Posterior vena cava (tissue), 2 donors: Measurements from ENCODE around the gene CDC14A. TPM values are rescaled to one million over a fixed set of nuclear protein-coding genes. Genes with fewer than 3 reads are reported as not detected.
A peak's percentile ranks its signal among the peaks of the same experiment; 100 is the strongest.

Experiments used
- DNase-seq: peaks from one replicate; pipeline ENCODE4 v3.0.0-alpha.2; 2020; ENCODE audit warnings: low spot score
- intact Hi-C, 2 donors: fragments of 100-400 bp; cut with DNase I; formaldehyde crosslinking; loops; one replicate each; pipeline versions ENCODE4 v1.14.1 to v1.14.2; 2022 to 2023
- total RNA-seq, 2 donors: library from RNA; stranded (reverse); fragmentation: NEBNext Ultra II Directional; extraction: Animal tissue kit (Norgen Biotek cat#: 25700); gene quantifications; one replicate each; pipeline ENCODE4 v1.2.1, GENCODE V29; 2021
- donor health status: DM: yes; HTN: yes; CAD: no.
- donor health status: DM: yes; HTN: yes; CAD: no.

Gene CDC14A
- total RNA-seq, 2 donors from 2014 or later, result 6.5 to 7.5 TPM

DNA sequence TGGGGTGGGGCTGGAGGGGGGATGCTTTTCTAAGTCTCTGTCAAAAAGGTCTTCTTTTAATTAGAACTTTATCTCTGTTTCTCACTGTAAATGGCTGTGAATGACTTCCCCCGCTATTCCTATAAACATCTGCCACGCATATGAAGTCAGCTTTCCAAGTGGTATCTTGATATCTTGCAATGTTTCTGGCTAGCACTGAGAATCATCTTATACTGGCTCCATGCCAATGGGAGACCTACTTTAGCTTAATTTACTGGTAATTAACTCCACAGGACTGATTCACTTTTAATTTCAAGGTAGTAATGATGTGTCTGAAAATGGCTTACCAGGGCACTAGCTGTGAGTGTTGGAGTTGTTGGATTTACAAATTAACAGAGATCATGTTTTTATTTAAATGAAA lies 190.0 kb downstream of the CDC14A start:
- DNase-seq, result no peak
- intact Hi-C loops, result no loop called here

DNA sequence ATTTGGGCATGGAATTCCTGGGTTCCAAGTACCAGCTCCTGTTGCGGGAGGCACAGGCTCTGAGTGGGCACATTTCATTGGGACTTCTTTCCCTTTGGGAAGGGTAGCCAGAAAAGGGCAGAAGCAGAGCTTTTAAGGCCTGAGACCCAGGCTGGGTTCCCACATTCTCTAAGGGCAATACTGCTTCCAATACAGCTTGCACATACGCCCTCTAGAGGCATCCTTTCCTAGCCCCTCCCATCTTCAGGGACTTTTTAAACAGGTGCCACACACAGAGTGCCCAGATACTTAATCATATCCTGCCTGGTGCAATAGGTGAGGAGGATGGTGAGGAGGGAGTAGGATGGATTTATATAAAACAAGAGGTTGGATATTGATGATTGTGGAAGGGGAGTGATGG lies 191.3 kb downstream of the CDC14A start:
- intact Hi-C loops, result no loop called here
- DNase-seq, result peak; percentile 31

DNA sequence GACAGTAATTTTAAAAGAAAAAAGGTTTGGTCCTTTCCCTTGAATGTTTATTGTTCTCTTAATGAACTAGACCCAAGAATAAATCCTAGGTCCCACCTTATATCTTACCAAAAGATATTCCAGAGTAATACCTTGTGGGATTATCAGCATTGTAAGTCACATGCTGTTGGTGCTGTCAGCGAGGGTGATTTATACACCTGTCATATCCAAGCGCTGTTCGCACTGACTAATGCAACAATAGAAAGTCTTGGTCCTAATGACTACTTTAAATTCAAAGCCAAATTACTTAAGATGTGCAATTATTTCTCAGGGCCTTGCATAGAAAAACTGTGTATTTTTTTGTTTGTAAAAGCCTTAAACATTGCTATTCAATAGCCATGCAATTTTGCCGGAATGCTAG lies 192.5 kb downstream of the CDC14A start:
- no peak for DNase-seq
- intact Hi-C loops, result no loop called here

DNA sequence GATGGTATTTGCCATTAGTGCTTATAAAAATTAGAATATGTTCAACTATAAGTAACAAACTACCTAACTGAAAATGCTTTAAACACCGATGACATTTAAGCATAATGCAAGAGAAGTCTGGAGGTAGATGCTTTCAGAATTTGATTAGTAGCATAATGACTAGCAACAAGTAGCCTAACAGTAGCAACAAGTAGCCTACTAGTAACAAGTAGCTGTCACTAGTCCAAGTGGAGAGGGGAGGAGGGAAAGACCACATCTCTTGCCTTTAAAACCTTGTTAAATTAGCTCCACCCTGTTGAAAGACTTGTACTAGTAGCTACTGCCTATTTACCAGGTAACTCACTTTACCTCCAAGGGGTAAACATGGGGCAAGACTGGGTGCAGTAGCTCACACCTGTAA lies 193.5 kb downstream of the CDC14A start:
- intact Hi-C loops, result no loop called here
- DNase-seq, result no peak

DNA sequence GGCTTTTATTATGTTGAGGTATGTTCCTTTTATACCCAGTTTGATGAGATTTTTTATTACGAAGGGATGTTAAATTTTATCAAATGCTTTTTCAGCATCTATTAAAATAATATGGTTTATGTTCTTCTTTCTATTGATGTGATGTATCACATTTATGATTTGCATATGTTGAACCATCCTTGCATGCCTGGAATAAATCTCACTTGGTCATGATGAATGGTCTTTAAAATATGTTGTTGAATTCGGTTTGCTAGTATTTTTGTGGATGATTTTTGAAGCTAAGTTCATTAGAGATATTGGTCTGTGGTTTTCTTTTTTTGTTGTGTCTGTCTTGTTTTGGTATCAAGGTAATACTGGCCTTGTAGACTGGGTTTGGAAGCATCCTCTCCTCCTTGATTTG lies 199.7 kb downstream of the CDC14A start:
- intact Hi-C loops, result no loop called here

DNA sequence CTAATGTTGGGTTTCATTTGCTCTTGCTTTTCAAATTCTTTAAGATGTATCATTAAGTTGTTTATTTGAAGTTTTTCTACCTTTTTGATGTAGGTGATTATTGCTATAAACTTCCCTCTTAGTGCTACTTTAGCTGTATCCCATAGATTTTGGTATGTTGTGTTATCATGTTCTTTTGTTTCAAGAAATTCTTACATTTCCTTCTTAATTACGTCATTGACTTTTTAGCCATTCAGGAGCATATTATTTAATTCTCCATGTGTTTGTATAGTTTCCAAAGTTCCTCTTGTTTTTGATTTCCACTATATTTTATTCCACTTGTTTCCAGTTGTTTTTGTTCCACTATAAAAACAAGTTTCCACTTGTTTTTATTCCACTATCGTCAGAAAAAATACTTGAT lies 200.6 kb downstream of the CDC14A start:
- intact Hi-C loops, result no loop called here
- DNase-seq, result no peak

More for the DNA sequence above, 199.7 kb downstream of the CDC14A start:
- DNase-seq, result no peak

DNA sequence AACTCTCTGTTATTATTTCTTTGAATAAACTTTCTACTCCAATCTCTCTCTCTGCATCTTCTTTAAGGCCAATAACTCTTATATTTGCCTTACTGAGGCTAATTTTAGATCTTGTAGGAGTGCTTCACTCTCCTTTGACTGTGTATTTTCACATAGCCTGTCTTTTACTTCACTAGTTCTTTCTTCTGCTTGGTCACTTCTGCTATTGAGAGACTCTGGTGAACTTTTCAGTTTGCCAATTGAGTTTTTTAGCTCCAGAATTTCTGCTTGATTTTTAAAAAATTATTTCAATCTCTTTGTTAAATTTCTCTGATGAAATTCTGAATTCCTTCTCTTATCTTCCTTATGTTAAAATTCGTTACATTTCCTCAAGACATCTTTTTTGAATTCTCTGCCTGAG lies 203.9 kb downstream of the CDC14A start:
- intact Hi-C loops, result no loop called here
- no peak for DNase-seq

DNA sequence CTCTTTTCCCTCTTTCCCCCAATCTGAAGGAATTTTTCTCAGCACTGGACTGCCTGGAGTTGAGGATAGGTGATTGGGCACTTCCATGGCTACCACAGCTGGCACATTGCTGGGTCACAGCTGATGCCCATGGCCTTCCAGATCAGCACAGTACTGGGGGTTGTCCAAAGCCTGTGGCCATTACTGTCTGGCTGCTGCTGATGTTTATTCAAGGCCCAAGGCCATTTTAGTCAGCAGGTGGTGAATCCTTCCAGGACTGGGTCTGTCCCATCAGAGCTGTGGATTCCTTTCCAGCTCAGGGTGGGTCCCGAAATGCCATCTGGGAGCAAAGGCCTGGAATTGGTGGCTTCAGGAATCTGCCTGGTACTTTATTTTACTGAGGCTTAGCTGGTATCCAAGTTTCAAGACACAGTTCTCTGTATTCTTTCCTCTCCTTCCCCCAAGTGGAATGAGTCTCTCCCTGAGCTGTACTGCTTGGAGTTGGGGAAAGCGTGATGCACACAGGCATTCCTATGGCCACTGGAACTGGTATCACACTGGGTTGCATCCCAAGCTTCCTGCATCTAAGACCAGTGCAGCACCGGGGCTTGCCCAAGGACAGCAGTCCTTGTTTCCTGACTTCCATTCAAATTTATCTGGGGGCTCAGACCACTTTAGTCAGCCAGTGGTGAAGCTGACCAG lies 204.8 kb downstream of the CDC14A start:
- peak; percentile 24 for DNase-seq
- intact Hi-C loops, result no loop called here

DNA sequence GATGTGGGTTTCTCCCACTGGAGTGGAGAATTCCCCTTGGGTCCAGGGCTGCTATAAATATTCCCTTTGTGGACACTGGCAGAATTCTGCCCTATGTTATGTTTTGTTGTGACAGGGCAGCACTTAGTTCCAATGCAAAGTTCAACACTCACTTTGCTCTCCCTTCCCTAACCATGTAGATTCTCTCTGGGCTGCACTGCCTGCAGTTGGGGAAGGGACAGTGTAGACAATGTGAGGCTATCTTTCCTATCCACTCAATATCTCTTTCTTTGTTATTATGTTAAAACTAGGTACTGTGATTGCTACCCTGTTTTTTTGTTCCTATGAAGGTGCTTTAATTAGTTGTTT lies 205.3 kb downstream of the CDC14A start:
- DNase-seq, result no peak
- intact Hi-C loops, result no loop called here

DNA sequence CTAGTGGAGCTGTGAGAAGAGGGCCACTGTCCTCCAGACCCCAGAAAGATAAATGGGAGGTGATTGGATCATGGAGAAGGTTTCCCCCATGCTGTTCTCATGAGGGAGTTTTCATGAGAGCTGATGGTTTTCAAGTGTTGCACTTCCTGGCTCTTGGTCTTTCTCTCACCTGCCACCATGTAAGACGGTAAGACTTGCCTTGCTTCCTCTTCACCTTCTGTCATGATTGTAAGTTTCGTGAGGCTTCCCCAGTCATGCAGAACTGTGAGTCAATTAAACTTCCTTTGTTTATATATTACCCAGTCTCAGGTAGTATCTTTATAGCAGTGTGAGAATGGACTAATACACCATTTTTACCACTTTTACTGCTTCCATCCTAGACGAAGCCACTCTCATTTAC lies 213.2 kb downstream of the CDC14A start:
- DNase-seq, result no peak
- intact Hi-C loops, result no loop called here

DNA sequence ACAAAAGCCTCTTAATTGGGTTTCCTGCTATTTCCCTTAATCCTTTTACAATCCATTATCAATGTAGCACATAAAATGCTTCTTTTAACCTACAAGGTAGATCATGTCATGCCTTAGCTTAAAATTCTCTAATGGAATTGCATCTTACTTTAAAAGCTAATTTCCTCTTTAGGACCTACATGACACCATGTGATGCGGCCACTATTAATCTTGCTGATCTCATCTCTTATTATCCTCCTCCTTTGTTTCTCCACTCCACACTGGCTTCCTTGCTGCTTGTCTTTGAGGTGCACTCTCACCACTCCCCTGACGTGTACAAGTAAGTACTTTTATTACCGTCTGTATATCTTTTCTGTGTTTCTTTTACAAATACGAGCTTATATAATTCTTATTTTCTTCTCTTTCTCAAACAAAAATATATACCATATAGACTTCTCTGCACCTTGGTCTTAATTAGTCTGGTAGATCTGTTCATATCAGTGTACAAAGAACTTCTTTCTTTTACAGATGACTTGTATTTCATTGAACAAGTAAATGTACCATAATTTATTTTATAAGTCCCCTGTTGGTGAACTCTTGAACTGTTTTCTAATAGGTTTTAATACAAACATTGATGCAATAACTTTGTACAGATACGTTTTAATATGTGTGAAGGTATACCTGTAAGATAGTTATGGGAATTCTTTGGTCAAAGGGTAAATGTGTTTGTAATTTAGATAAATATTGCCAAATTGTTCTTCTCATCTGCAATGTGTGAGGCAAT lies 213.8 kb downstream of the CDC14A start:
- intact Hi-C loops, result no loop called here
- DNase-seq, result no peak

DNA sequence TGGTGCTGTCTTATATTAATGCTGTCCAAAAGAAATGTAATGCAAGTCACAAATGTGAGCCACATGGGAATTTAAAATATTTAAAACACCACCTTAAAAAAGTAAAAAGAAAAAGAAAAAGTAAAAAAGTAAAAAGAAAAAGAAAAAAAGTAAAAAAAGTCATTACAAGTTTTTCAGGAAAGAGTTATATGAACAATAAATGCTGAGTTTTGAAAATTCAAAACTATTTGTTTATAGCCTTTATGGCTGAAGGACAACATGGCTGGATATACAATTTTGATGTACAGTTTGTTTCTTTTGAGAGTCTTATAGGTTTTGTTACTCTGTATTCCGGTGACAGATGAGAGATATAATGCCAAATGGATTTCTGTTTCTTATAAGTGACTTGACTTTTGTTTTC lies 214.8 kb downstream of the CDC14A start:
- DNase-seq, result no peak
- intact Hi-C loops, result no loop called here

Other genes starting within 250 kb of the CDC14A start
- 1 to 10 TPM; 2.3 to 2.9 TPM for gene SASS6, start 219.6 kb upstream of the CDC14A start, total RNA-seq
- 10 to 100 TPM; 12.6 to 17.7 TPM for gene TRMT13, start 219.3 kb upstream of the CDC14A start, total RNA-seq
- gene LRRC39, start 174.2 kb upstream of the CDC14A start, total RNA-seq, result under 1 TPM; 0.51 to 0.71 TPM
- 10 to 100 TPM; 11.6 to 13.3 TPM for gene DBT, start 102.7 kb upstream of the CDC14A start, total RNA-seq
- gene RTCA, start 86.3 kb upstream of the CDC14A start, total RNA-seq, result 10 to 100 TPM; 19.7 to 29.4 TPM
- gene GPR88, start 185.6 kb downstream of the CDC14A start, total RNA-seq, result under 1 TPM; 0.28 to 0.43 TPM